HepG2 (cell line): Measurements from ENCODE around the gene GPR137. TPM values are rescaled to one million over a fixed set of nuclear protein-coding genes. Genes with fewer than 3 reads are reported as not detected.

Source experiments
- ARNT ChIP-seq: fragments of 450-650 bp; IDR thresholded peaks from 2 replicates; pipeline ENCODE4 v1.6.1; 2017
- ETV6 ChIP-seq: sonication (generic); formaldehyde crosslinking; conservative IDR thresholded peaks from 2 replicates; pipeline ENCODE4 v1.4.0; 2020; ENCODE audit warnings: missing genetic modification reagents
- KAT2B ChIP-seq: fragments of 150-350 bp; IDR thresholded peaks from 2 replicates; pipeline ENCODE4 v1.6.1; 2014; ENCODE audit warnings: low read depth, low read length, borderline replicate concordance
- KAT8 ChIP-seq: IDR thresholded peaks from 2 replicates; pipeline ENCODE4 v1.6.1; 2016; ENCODE audit warnings: missing genetic modification reagents, missing compliant biosample characterization
- NONO ChIP-seq, 2 experiments: fragments of 450-650 bp in 1 of 2; sonication (generic) in 1 of 2; formaldehyde crosslinking in 1 of 2; IDR thresholded peaks in 1 of 2; conservative IDR thresholded peaks in 1 of 2; 2 replicates each; pipeline versions ENCODE4 v1.6.1 to v1.8.0; 2017 to 2022; ENCODE audit warnings: mild to moderate bottlenecking in 1 of 2, missing genetic modification reagents in 1 of 2, moderate library complexity in 1 of 2
- SOX6 ChIP-seq, 2 experiments: fragments of 450-650 bp in 1 of 2; sonication (generic) in 1 of 2; formaldehyde crosslinking in 1 of 2; IDR thresholded peaks; 2 replicates each; pipeline versions ENCODE4 v1.4.0 to v1.6.1; 2017 to 2020; ENCODE audit warnings: antibody characterized with exemption in 1 of 2, mild to moderate bottlenecking in 1 of 2, missing genetic modification reagents in 1 of 2
- TBX3 ChIP-seq: fragments of 450-650 bp; IDR thresholded peaks from 2 replicates; pipeline ENCODE4 v1.6.1; 2017; ENCODE audit warnings: antibody characterized with exemption, mild to moderate bottlenecking, inconsistent platforms, borderline replicate concordance
- ZBTB42 ChIP-seq: sonication (generic); formaldehyde crosslinking; IDR thresholded peaks from 2 replicates; pipeline ENCODE4 v1.5.0; 2020; ENCODE audit warnings: mild to moderate bottlenecking, missing genetic modification reagents
- ZBTB7A ChIP-seq: sonication (generic); formaldehyde crosslinking; IDR thresholded peaks from 2 replicates; pipeline ENCODE4 v1.8.0; 2022; ENCODE audit warnings: mild to moderate bottlenecking, missing genetic modification reagents
- ZC3H4 ChIP-seq: sonication (generic); formaldehyde crosslinking; IDR thresholded peaks from 2 replicates; pipeline ENCODE4 v1.4.0; 2020; ENCODE audit warnings: missing genetic modification reagents, borderline replicate concordance
- ZNF431 ChIP-seq: sonication (generic); formaldehyde crosslinking; IDR thresholded peaks from 2 replicates; pipeline ENCODE4 v1.9.0; 2022; ENCODE audit warnings: missing genetic modification reagents, low read depth, mild to moderate bottlenecking, borderline replicate concordance
- ZNF746 ChIP-seq: sonication (generic); formaldehyde crosslinking; IDR thresholded peaks from 2 replicates; pipeline ENCODE4 v1.8.0; 2022; ENCODE audit warnings: mild to moderate bottlenecking, missing genetic modification reagents
- ZSCAN31 ChIP-seq: sonication (generic); formaldehyde crosslinking; IDR thresholded peaks from 2 replicates; pipeline ENCODE4 v1.5.0; 2020; ENCODE audit warnings: low read depth, mild to moderate bottlenecking, missing genetic modification reagents
- polyA plus RNA-seq, 8 experiments: library from polyadenylated mRNA; depleted of rRNA in 3 of 8; stranded (reverse) in 7 of 8; unstranded in 1 of 8; fragments of >200 nt; fragmentation: Illumina TruSeq in 4 of 8; extraction: Trizol in 4 of 8; gene quantifications; 2 replicates each; pipeline versions ENCODE4 v1.2.1 to v1.2.3, GENCODE V29; 2011 to 2016; ENCODE audit warnings: low read depth in 4 of 8, missing spikeins in 1 of 8, mixed read lengths in 1 of 8; ENCODE audit not compliant: insufficient read depth in 1 of 8
- total RNA-seq, 5 experiments: library from RNA; depleted of rRNA; stranded (reverse); fragments of >200 nt; fragmentation: Illumina TruSeq; extraction: Trizol; gene quantifications; 2 replicates each; pipeline ENCODE4 v1.2.3, GENCODE V29; 2016; ENCODE audit warnings: low read depth in 1 of 5
- TF ChIP-seq, protein P1 (sequence below): sonication (generic); formaldehyde crosslinking; IDR thresholded peaks from 2 replicates; pipeline ENCODE4 v1.8.1; 2022; ENCODE audit warnings: mild to moderate bottlenecking, missing genetic modification reagents
- TF ChIP-seq, protein P2 (sequence below): sonication (generic); formaldehyde crosslinking; IDR thresholded peaks from 2 replicates; pipeline ENCODE4 v1.4.0; 2020; ENCODE audit warnings: missing genetic modification reagents
- TF ChIP-seq, protein P3 (sequence below): sonication (generic); formaldehyde crosslinking; IDR thresholded peaks from 2 replicates; pipeline ENCODE4 v1.9.0; 2022; ENCODE audit warnings: missing genetic modification reagents, mild to moderate bottlenecking, borderline replicate concordance
- TF ChIP-seq, protein P4 (sequence below): IDR thresholded peaks from 2 replicates; pipeline ENCODE4 v1.4.0; 2020; ENCODE audit warnings: mild to moderate bottlenecking, missing genetic modification reagents
- TF ChIP-seq, protein P5 (sequence below): conservative IDR thresholded peaks from 2 replicates; pipeline ENCODE4 v1.6.1; 2018; ENCODE audit warnings: missing genetic modification reagents

The GPR137 gene
- total and polyA plus RNA-seq, 2 of the 13 experiments (the other 11 are each of a cell fraction or from before 2014, with no cell fraction given): 8.5 to 13.2 TPM

DNA sequence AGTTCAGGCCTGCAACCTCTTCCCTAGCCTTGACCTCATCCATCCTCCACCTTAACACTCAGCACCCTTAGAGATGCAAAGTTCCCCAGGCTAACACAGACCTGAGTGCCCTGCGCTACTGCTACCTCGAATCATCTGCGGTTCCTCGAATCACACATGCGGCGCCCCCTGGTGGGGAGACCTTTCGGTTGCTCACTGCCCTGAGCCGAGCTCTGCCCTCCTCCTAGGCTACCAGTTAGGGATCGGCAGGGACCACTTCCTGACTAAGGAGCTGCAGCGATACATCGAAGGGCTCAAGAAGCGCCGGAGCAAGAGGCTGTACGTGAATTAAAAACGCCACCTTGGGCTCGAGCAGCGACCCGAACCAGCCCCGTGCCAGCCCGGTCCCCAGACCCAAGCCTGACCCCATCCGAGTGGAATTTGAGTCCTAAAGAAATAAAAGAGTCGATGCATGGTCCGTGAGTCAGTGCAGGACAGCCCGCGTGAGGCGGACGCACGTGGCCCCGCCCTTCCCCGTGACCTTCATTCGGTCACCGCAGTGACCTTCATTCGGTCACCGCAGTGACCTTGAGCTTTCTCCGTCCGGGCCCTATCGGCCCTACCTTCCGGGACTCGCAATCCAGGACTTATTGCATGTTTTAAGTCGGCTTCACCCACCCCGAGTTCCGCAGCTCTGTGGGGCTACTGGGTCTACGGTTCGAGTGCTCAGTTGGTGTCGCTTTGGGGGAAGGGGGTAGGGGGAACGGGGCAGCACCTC is 18.8 kb downstream of the GPR137 start (continued):
- TF ChIP-seq, protein P1, sequence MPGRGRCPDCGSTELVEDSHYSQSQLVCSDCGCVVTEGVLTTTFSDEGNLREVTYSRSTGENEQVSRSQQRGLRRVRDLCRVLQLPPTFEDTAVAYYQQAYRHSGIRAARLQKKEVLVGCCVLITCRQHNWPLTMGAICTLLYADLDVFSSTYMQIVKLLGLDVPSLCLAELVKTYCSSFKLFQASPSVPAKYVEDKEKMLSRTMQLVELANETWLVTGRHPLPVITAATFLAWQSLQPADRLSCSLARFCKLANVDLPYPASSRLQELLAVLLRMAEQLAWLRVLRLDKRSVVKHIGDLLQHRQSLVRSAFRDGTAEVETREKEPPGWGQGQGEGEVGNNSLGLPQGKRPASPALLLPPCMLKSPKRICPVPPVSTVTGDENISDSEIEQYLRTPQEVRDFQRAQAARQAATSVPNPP (CRISPR knock-in tag): no peak
- TF ChIP-seq KAT2B (no peak), TBX3 (no peak), ZSCAN31 (CRISPR knock-in tag) (no peak), ZC3H4 (peak; percentile 36; the same call in 1 of the 2 replicates), NONO (IDR thresholded peaks at IDR 0.05) (no peak), NONO (CRISPR knock-in tag; conservative IDR thresholded peaks at IDR 0.05) (peak; percentile 61; the same call in 1 of the 2 replicates), ZNF431 (CRISPR knock-in tag) (no peak; the same call in 1 of the 2 replicates), ARNT (no peak), ETV6 (CRISPR knock-in tag) (peak; percentile 77; the same call in 1 of the 2 replicates), SOX6 (IDR thresholded peaks at IDR 0.05) (no peak), SOX6 (CRISPR knock-in tag; IDR thresholded peaks at IDR 0.05) (peak; percentile 42), ZBTB7A (0 out of 2 replicates have a peak, but pooled peaks have one; percentile 72), ZNF746 (CRISPR knock-in tag) (no peak), ZBTB42 (CRISPR knock-in tag) (no peak; the same call in 1 of the 2 replicates), KAT8 (CRISPR knock-in tag) (peak; percentile 66; the same call in 1 of the 2 replicates)
- TF ChIP-seq, protein P2, sequence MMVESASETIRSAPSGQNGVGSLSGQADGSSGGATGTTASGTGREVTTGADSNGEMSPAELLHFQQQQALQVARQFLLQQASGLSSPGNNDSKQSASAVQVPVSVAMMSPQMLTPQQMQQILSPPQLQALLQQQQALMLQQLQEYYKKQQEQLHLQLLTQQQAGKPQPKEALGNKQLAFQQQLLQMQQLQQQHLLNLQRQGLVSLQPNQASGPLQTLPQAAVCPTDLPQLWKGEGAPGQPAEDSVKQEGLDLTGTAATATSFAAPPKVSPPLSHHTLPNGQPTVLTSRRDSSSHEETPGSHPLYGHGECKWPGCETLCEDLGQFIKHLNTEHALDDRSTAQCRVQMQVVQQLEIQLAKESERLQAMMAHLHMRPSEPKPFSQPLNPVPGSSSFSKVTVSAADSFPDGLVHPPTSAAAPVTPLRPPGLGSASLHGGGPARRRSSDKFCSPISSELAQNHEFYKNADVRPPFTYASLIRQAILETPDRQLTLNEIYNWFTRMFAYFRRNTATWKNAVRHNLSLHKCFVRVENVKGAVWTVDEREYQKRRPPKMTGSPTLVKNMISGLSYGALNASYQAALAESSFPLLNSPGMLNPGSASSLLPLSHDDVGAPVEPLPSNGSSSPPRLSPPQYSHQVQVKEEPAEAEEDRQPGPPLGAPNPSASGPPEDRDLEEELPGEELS (CRISPR knock-in tag): no peak
- TF ChIP-seq, protein P3, sequence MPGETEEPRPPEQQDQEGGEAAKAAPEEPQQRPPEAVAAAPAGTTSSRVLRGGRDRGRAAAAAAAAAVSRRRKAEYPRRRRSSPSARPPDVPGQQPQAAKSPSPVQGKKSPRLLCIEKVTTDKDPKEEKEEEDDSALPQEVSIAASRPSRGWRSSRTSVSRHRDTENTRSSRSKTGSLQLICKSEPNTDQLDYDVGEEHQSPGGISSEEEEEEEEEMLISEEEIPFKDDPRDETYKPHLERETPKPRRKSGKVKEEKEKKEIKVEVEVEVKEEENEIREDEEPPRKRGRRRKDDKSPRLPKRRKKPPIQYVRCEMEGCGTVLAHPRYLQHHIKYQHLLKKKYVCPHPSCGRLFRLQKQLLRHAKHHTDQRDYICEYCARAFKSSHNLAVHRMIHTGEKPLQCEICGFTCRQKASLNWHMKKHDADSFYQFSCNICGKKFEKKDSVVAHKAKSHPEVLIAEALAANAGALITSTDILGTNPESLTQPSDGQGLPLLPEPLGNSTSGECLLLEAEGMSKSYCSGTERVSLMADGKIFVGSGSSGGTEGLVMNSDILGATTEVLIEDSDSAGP (CRISPR knock-in tag): peak; percentile 50; the same call in 1 of the 2 replicates
- TF ChIP-seq, protein P4, sequence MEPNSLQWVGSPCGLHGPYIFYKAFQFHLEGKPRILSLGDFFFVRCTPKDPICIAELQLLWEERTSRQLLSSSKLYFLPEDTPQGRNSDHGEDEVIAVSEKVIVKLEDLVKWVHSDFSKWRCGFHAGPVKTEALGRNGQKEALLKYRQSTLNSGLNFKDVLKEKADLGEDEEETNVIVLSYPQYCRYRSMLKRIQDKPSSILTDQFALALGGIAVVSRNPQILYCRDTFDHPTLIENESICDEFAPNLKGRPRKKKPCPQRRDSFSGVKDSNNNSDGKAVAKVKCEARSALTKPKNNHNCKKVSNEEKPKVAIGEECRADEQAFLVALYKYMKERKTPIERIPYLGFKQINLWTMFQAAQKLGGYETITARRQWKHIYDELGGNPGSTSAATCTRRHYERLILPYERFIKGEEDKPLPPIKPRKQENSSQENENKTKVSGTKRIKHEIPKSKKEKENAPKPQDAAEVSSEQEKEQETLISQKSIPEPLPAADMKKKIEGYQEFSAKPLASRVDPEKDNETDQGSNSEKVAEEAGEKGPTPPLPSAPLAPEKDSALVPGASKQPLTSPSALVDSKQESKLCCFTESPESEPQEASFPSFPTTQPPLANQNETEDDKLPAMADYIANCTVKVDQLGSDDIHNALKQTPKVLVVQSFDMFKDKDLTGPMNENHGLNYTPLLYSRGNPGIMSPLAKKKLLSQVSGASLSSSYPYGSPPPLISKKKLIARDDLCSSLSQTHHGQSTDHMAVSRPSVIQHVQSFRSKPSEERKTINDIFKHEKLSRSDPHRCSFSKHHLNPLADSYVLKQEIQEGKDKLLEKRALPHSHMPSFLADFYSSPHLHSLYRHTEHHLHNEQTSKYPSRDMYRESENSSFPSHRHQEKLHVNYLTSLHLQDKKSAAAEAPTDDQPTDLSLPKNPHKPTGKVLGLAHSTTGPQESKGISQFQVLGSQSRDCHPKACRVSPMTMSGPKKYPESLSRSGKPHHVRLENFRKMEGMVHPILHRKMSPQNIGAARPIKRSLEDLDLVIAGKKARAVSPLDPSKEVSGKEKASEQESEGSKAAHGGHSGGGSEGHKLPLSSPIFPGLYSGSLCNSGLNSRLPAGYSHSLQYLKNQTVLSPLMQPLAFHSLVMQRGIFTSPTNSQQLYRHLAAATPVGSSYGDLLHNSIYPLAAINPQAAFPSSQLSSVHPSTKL: no peak
- TF ChIP-seq, protein P5, sequence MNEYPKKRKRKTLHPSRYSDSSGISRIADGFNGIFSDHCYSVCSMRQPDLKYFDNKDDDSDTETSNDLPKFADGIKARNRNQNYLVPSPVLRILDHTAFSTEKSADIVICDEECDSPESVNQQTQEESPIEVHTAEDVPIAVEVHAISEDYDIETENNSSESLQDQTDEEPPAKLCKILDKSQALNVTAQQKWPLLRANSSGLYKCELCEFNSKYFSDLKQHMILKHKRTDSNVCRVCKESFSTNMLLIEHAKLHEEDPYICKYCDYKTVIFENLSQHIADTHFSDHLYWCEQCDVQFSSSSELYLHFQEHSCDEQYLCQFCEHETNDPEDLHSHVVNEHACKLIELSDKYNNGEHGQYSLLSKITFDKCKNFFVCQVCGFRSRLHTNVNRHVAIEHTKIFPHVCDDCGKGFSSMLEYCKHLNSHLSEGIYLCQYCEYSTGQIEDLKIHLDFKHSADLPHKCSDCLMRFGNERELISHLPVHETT (CRISPR knock-in tag): no peak; the same call in 1 of the 2 replicates
